HG02943 (cell line): ENCODE data around the gene VAT1L.
"Not testable (repeated sequence)": the region's sequence is repeated elsewhere in the genome, so short reads cannot be mapped to it uniquely, and the experiment has no call there.

Source experiments
- ATAC-seq: cut with Tn5 transposase; IDR thresholded peaks from one replicate; pipeline ENCODE4 v1.9.1; 2021; ENCODE audit warnings: mild to moderate bottlenecking, low read depth, moderate library complexity; ENCODE audit not compliant: unreplicated experiment

VAT1L gene

DNA sequence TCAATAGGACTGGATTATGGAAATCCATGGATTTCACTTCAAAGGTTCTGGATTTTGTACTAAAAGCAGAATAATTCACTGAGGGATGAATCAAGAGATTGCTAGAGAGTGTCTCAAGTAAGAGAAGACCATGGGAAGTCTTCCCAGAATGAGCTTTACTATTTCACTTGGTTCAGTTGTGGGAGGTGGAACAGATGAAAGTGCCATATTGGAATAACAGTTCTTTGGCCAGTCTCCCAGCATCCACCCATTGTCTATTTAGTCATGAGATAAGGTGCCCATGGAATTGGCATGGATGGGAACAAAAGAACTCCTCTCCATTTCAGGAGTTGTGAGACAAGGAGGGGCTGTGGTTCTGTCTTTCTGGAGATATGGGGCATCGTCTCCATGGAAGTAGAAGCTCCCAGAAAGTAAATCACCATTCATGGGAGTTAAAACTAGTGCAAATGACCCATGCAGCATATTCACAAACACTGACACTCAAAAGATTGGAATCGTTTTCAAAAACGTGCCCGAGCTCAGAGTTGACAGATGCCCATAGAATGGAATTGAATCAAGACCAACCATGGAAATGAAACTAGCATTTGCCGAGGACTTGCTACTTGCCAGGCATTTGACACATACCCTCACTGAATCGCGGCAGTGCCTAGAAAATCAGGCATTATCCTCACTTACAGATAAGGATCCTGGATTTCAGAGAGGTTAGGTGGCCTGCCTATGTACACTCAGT, 197.8 kb downstream of the VAT1L start:
- ATAC-seq: no peak

DNA sequence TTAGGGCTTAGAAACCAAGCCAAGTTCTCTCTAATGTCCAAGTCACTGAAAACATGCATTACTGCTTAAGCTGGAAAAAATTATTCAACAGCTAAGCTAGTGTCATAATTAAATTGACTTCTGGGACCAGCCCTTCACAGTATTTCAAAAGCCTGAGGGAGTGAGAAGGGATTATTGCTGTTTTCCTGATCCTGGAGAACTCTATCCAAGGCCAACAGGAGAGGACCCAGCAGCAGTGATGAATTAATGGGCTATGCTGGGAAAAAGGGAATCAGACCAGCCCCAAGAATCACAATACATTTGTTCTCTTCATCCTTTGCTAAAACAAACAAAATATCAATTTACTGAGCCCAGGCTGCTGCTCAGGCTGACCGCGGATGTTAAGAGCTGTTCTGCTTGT, 199.4 kb downstream of the VAT1L start:
- no peak for ATAC-seq

DNA sequence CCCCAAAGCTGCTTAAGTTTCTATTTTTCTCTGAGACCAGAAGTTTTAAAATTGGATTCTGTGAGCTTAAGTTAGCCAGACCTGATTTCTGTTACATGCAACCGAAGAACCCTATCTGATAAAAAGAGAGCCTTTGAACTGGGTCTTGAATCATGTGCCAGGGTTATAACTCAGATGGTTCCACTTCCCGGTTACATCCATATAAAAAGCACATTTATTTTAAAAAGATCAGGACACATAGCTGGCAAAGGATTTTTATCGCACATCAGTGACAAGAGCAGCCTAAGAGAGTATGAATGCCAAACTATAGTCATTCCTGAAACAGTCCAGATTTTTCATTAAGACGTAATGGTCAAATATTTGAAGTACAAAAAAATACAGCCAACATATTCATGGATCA, 201.5 kb downstream of the VAT1L start:
- no peak for ATAC-seq

DNA sequence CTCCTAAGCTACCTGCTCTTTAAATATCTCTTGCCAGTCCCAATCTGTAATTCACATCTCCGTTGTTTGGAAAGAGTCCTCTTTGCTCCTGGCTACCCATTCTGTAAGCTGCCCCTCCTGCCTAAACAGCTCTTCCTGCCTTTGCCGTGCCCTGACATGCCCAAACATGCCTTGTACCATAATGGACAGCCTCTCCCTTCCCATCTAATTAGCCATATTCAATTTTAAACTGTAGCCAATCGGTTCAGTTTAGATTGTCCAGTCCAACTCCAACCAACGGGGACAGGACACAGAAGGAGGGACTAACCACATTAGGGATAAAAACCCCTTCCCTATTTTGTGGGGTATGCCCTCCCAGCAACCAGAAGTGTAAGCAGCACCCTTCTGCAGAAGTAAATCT, 203.3 kb downstream of the VAT1L start:
- ATAC-seq: no peak

DNA sequence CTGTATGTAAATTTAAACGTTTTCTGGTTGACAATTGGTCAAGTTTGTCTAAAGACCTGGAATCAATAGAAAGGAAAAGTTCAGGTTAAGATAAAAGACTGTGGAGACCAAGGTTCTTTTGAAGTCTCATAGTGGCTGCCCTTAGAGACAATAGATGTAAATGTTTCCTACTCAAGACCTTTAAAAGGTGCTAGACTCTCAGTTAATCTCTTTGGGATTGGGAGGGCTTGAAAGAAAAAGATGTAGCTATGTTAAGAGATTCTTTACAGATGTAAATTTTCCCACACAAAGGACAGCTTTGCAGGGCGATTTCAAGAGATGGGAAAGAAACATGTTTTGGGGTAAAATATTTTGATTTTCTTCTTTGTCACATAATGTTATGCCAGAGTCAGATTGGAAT, 204.0 kb downstream of the VAT1L start:
- ATAC-seq: not testable (repeated sequence)

DNA sequence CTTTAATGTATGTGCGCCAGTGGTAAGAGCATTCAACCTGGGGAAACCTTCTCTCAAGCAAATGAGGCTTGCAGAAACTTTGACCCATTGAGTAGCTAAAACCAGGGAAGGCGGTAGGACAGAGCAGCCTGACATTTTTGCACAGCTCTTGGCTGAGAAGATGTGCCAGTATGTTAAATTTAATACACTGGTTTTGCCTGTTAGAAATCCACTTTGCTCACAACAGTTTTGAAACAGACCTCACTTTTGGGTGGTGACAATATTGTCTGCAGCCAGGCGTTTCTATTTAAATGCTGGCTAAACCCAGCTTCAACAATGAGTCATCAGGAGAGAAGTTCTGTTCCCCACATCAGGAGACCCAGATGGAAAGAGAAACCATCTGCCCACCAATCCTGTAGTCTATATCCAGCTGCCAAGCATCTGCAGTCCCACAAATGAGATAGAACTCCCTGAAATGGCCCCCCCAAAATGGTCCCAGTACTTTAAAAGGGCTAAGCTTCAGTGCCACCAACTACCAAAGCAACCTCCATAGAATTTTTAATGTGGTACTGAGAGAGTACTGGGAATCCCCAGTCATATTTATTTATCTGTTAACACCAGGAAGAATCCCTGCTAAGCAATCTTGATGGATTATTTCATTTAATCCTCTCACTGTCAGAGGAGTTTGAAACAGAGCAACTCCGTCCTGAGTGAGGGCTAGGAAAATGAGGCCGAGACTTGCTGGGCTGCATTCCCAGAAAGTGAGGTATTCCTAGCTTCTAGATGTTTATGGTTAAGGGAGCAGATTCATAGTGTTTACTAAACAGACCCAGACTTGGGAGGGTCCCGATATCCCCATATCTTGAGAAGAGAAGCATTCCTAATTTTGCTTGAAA, 205.0 kb downstream of the VAT1L start:
- ATAC-seq: no peak

DNA sequence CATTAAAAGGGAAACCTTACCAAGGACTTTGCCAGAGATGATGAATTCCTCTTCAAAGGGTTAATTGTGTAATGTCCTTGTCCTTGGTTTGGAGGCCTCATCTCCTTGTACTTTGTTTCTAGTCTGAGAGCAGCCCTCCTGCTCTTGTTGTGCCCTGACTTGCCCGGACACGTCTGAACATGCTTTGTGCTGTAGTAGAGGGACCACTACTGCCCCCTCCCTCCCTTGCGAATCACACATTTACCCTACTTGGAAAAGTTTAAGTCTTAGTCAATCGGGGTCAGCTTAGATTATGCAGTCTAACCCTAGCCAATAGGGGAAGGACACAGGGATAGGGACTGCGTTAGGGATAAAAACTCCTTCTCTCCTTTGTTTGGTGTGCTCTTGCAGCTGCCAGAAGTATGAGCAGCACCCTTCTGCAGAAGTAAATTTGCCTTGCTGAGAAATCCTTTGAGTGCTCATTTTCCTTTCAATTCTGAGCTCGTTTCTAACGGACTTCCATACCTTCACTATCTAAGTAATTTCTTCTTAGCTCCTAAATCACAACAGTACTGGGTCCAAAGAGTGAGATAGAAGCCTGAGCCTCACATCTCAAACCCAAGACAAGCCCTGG, 207.6 kb downstream of the VAT1L start:
- ATAC-seq: no peak

DNA sequence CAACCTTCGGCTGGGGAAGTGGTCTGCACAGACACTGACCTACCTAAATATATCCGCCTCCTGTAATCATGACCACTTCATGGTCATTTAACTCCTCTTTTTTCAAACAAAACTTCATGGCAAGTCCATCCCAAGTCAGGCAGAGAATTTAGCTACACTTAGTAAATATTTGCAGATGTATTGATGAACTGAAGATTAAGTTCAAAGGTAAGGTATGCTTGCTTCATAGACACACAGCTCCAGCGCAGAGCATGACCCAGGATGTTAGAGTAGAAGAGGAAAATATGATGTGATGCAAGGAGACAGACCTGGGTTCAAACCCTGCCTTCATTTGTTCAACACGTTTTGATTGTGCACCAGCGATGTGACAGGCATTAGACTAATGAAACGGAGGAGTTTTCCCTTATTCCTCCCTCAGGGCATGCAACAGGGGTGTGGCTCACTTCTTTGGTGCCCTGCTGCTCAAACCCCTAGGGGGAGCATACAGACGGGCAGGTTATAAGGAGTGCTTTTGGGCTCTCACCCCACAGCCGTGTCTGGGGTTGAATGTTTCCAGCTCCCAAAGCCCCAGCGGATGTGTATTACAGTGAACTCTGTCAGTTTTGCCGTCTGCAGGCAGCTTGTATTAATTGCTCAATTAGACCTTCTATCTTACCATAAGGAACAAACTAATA, 210.1 kb downstream of the VAT1L start:
- ATAC-seq: no peak

DNA sequence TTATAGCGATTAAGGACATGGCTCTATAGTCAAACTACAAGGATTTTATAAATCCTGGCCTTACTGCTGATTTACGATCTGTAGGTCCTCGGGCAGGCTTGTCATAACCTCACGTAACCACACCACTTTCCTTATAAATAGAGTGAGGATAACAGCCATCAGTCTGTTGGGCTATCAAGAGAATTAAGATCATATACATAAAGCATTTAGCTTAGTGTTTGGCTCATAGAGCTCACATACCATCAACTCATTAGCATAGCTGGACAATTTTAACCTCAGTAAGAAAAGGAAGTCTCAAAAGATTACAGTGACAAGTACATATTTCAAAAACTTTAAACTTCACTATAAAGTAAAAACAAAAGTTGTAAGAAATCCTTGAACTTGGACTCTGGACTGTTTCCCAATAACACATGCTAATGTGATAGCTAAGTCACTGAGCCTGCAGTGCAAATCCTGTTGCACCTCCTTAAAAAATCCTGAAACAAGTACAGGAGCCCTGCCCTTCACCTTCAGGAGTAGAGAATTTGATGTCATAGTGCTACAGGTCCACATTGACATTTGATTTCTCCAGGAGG, 213.2 kb downstream of the VAT1L start:
- no peak for ATAC-seq

DNA sequence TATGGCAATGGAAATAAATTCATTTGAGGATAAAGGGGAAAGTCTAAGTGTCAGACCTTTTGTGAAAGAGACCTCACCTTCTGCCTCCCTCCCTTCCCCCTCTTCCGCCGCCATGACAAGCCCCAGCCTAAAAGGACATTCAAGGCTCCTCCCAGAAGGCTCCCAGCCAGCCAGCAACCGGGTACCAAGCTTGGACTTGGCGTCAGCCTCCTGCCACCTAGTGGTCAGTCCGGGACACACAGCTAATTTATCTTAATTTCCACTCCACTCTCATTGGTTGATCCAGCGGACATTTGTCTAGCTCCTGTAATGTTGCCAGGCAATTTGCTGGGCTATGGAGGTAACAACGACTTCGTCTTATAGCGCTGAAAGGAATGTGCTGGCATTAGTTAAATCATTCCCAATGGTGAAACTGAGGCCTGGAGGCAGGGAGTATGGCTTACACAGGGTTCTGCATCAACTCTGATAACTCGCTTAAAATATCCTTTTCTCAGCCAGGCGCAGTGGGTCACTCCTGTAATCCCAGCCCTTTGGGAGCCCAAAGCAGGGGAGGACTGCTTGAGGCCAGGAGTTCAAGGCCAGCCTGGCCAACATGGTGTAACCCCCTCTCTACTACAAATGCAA, 214.7 kb downstream of the VAT1L start:
- ATAC-seq: peak; percentile 98

DNA sequence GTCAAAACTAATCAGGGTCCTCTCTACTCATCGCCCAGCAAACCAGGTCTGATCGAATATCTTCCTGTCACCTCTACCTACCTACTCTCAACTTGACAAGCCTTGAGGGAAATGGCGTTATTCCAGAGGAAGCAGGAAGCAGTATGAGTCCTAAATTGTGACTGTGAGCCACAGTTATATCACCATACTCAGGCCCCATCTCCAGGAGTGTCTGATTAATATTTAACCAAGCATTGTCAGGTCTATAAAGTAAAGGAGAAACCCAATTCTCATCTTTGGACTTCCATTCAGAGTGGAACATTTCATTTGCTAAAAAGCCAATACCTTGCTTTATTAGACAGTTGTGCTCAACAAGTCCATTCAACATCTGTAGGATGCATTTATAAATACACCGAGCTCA, 216.2 kb downstream of the VAT1L start:
- ATAC-seq: no peak

DNA sequence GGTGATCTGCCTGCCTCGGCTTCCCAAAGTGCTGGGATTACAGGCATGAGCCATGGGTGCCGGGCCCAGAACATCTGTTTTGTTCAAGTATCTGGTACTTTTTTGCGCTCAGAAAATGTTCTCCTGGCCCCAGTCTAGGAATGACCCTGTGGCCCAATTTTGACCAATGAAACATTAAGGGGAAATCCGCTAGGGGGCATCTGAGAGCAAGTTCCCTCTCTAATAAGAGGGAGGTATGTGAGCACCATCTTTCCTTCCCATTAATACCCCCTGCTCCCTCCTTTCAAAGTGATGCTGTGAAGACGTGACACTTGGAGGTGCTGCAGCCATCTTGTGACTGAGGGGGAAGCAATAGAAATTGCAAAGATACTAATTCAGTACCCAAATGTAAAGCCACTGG, 217.5 kb downstream of the VAT1L start:
- no peak for ATAC-seq

DNA sequence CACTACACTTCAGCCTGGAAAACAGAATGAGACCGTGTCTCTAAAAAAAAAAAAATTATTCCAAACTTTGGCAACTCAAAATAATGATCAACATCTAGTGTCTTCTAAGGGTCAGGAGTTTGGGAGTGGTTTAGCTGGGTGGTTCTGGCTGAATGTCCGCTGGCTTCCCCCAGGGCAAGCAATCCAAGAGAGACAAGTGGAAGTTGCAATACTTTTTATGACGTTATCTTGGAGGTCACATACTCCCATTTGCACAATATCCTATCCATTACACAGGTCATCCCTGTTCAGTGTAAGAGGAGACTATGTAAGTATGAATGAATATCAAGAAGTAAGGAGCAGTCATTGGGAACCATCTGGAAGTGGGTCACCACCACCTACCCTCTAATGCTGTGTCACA, 218.8 kb downstream of the VAT1L start:
- no peak for ATAC-seq

DNA sequence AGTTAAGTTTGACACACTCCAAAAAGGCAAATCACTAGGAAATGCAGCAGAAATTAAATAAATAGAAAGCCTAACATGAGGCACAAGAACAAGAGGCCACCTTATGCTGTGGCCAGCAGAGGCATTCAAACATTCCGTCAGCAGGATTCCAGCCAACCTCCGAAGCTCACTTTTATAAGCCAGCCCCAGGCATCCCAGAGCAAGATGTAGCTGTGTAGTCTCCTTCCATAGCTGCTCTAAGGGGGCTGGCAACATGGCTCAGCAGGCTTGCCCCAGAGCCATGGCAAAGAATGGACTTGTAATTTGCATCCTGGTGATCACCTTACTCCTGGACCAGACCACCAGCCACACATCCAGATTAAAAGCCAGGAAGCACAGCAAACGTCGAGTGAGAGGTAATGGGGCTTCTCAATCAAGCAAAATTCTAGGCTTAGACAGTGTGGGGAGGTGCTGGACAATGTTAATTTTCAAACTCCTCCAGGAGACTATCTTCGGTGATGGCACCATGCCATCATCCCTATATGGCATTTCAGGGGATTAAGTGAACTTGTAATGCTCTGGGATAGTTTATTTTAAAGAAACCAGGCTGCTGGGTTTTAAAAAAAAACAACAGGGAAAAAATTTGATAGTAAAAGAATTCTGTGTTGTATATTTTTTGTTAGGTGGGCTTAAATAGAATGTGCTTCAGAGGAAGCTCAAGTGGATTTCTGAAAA, 234.1 kb downstream of the VAT1L start, which contains the start of gene CLEC3A:
TSS of gene CLEC3A (plus strand) at position 202 of the 714 bp plus-strand sequence. CDS start at position 281, 79 bp downstream.
- no peak for ATAC-seq

DNA sequence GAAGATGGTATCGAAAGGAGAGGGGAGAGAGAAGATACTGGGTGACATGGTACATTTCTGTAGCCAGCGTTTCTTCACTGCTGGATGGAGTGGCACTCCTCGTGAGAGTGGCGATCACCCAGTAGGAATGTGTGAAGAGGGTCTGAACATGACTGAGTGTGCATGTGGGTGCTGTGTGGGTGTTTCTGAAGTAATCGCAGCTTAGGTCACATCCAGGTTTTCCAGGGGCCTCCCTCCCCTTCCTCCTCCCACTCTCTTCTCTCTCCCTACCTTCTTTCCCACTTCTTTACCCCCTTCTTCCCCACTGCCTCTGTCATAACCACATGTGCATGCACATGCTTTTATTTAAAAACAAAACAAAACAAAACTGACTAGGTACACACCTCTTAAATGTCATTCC, 235.8 kb downstream of the VAT1L start:
- ATAC-seq: no peak

DNA sequence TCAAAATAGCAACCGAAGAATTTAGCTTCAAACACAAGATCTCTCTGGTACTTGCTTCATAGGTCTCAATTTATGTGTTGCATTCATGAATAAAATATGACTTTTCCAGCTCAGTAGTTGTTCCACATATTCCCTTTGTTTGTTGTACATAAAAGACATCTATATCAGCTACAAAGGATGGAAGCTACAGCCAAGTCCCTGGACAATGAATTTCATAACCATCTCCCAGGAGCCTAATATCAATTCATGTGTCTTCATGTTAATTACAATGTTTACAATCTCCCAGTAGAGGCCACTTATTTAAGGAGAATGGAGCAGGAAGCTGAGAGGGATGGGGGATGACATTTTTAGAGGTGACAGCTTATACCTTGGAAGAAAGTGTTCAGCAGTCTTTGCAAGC, 237.3 kb downstream of the VAT1L start:
- no peak for ATAC-seq

DNA sequence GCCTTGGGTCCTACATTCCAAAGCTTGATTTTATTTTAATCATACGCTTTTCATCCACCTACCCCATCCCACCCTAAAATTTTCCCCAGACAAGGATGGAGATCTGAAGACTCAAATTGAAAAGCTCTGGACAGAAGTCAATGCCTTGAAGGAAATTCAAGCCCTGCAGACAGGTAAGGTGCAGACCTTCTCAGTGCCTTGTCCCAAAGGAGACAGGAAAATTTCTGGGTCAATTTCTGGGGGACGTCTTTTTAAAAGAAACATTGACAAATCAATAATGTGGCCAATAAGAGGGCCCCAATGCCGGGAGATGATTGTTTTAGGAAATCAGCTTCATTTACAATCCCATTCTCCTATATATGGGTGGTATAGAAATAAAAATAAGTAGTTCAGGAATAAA, 239.7 kb downstream of the VAT1L start:
- ATAC-seq: no peak
